Progenitor cell of endocrine pancreas (in vitro differentiated cells): Measurements from ENCODE around the gene MOCS3. TPM values are rescaled to one million over a fixed set of nuclear protein-coding genes. Genes with fewer than 3 reads are reported as not detected.

Experiments used
- DNase-seq: peaks from one replicate; pipeline ENCODE4 v3.0.0; 2021; ENCODE audit warnings: low spot score; ENCODE audit not compliant: unreplicated experiment
- H3K27ac Mint-ChIP-seq: 2 replicates; pipeline ENCODE4 v1.8.0; 2021; ENCODE audit warnings: mild to moderate bottlenecking, moderate library complexity, mixed read lengths
- H3K27me3 Mint-ChIP-seq: 2 replicates; pipeline ENCODE4 v1.8.0; 2021; ENCODE audit warnings: mixed read lengths
- H3K36me3 Mint-ChIP-seq: 2 replicates; pipeline ENCODE4 v1.8.0; 2022; ENCODE audit warnings: mixed read lengths; ENCODE audit not compliant: insufficient read depth
- H3K4me1 Mint-ChIP-seq: 2 replicates; pipeline ENCODE4 v1.8.0; 2021; ENCODE audit warnings: low read depth, mixed read lengths
- H3K4me3 Mint-ChIP-seq: 2 replicates; pipeline ENCODE4 v1.8.0; 2021; ENCODE audit warnings: low read depth, mild to moderate bottlenecking, moderate library complexity, mixed read lengths
- H3K9me3 Mint-ChIP-seq: 2 replicates; pipeline ENCODE4 v1.8.0; 2021; ENCODE audit warnings: low read depth, mixed read lengths
- CTCF ChIP-seq: fragments of 200-600 bp; sonication (generic); IDR thresholded peaks from one replicate; pipeline ENCODE4 v1.5.0; 2021; ENCODE audit warnings: antibody characterized with exemption, mild to moderate bottlenecking; ENCODE audit not compliant: unreplicated experiment
- total RNA-seq: library from RNA; stranded (reverse); gene quantifications from 2 replicates; pipeline ENCODE4 v1.2.1, GENCODE V29; 2021

MOCS3 gene
- total RNA-seq, 1 donor from 2014 or later: 5.8 TPM

- H3K27me3 Mint-ChIP-seq: no peaks in the 10 kb centered on the region
- H3K4me3 Mint-ChIP-seq: no peak overlapping the region
- DNase-seq: no peak
- H3K9me3 Mint-ChIP-seq: no peaks in the 10 kb centered on the region
- H3K4me1 Mint-ChIP-seq: peaks cover 65% of the 10 kb centered on the region
- no peak for TF ChIP-seq CTCF
- peaks cover 10% of the 10 kb centered on the region for H3K36me3 Mint-ChIP-seq
- H3K27ac Mint-ChIP-seq: peak overlapping the region; percentile 88
Measured at GRCh38 chr20:50913690-50914375, 44.8 kb upstream of the MOCS3 start.

- peaks cover 66% of the 10 kb centered on the region for H3K4me1 Mint-ChIP-seq
- no peaks in the 10 kb centered on the region for H3K27me3 Mint-ChIP-seq
- no peak overlapping the region for H3K4me3 Mint-ChIP-seq
- peaks cover 7% of the 10 kb centered on the region for H3K36me3 Mint-ChIP-seq
- no peak for DNase-seq
- no peak overlapping the region for H3K27ac Mint-ChIP-seq
- no peaks in the 10 kb centered on the region for H3K9me3 Mint-ChIP-seq
- no peak for TF ChIP-seq CTCF
Measured at GRCh38 chr20:50915424-50915823, 43.2 kb upstream of the MOCS3 start.

- DNase-seq: no peak
- Mint-ChIP-seq H3K36me3 (peaks cover 7% of the 10 kb centered on the region), H3K9me3 (no peaks in the 10 kb centered on the region), H3K27me3 (no peaks in the 10 kb centered on the region), H3K4me3 (no peak overlapping the region), H3K27ac (peak overlapping the region; percentile 2), H3K4me1 (peaks cover 65% of the 10 kb centered on the region)
- TF ChIP-seq CTCF: no peak
Measured at GRCh38 chr20:50916257-50916656, 42.4 kb upstream of the MOCS3 start.

- DNase-seq: no peak
- Mint-ChIP-seq H3K4me3 (no peak overlapping the region), H3K27me3 (no peaks in the 10 kb centered on the region), H3K4me1 (peaks cover 63% of the 10 kb centered on the region), H3K9me3 (no peaks in the 10 kb centered on the region), H3K36me3 (peaks cover 7% of the 10 kb centered on the region), H3K27ac (peak overlapping the region; percentile 63)
- TF ChIP-seq CTCF: no peak
Measured at GRCh38 chr20:50916934-50917333, 41.7 kb upstream of the MOCS3 start.

GRCh38 chr20:50918403-50918802 is 40.2 kb upstream of the MOCS3 start:
- TF ChIP-seq CTCF: no peak
- H3K4me1 Mint-ChIP-seq: peaks cover 63% of the 10 kb centered on the region
- no peak for DNase-seq
- H3K4me3 Mint-ChIP-seq: no peak overlapping the region
- H3K9me3 Mint-ChIP-seq: no peaks in the 10 kb centered on the region
- H3K36me3 Mint-ChIP-seq: peaks cover 9% of the 10 kb centered on the region
- H3K27me3 Mint-ChIP-seq: no peaks in the 10 kb centered on the region
- H3K27ac Mint-ChIP-seq: peak overlapping the region; percentile 12
